NCI-H1092 (cell line): Measurements from ENCODE around the gene TPBG.
A peak's percentile ranks its signal among the peaks of the same experiment; 100 is the strongest.

Experiments used
- DNase-seq: peaks from one replicate; lab custom pipeline; 2025; lab: John Stamatoyannopoulos, UW

The TPBG gene, protein sequence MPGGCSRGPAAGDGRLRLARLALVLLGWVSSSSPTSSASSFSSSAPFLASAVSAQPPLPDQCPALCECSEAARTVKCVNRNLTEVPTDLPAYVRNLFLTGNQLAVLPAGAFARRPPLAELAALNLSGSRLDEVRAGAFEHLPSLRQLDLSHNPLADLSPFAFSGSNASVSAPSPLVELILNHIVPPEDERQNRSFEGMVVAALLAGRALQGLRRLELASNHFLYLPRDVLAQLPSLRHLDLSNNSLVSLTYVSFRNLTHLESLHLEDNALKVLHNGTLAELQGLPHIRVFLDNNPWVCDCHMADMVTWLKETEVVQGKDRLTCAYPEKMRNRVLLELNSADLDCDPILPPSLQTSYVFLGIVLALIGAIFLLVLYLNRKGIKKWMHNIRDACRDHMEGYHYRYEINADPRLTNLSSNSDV

DNA sequence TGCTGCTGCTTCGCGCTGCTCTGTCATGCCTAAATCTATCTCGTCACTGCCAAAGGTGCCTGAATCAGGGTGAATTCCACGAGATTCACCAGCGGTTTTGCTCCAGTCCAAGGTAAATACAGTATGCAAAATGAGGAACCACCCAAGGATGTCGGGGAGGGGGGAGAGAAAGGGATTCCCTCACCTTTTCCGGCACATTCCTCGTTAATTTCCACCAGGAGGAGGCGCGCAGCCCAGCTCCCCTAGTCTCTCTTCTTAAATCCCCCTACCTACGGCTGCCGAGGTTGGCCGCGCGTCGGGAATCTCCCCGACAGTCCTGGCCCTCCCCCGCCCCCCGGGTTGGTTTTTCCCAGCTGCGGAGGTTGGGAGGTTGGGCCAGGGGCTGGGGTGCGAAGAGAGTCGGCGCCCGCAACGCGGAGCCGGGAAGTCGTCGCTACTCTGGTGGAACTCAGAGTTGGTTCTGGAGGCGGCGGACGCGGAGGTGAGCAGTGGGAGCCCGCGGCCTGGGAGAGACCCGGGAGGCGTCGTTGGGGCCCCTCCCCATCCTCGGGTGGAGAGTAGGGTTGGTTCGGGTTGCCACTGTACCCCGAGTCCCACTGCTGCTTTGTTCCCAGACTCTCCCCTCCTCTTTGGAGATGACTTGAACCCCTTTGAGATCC, at the start of gene TPBG:
TSS of gene TPBG (plus strand) at position 390 of the 659 bp plus-strand sequence. CDS start 1,145 bp downstream, outside the sequence.
- DNase-seq, result no peak

DNA sequence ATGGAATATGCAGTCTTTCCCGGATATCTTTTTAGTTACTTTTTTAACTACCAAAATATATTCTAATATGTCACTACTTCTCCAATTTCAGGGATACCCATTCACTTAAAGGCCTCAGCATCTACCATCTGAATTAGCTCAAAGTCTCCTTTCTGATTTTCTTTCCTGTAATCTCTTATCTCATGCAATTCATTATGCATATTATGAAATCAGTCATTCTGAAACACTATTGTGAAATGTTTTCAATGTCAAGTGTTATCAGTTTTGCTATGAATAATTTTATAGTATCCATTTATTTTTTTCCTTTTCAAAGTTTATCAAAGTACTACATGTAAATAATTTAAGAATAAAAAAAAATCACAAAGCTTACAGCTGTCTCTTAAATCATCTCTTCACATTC, 41.2 kb upstream of the TPBG start:
- no peak for DNase-seq

DNA sequence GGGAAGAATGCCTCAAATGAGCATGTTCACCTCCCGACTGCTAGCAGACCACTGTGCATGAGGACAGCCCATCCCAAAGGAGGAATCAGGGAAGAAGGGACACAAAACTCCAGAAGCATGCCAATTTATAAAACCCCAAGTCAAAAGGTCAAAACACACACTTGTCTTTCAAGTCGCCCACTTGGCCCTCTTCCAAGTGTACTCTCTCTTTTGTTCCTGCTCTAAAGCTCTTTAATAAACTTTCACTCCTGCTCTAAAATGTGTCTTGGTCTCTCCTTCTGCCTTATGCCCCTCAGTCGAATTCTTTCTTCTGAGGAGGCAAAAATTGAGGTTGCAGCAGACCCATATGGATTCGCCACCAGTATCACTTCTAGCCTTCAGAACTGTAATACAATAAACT, 33.9 kb upstream of the TPBG start:
- DNase-seq, result no peak

DNA sequence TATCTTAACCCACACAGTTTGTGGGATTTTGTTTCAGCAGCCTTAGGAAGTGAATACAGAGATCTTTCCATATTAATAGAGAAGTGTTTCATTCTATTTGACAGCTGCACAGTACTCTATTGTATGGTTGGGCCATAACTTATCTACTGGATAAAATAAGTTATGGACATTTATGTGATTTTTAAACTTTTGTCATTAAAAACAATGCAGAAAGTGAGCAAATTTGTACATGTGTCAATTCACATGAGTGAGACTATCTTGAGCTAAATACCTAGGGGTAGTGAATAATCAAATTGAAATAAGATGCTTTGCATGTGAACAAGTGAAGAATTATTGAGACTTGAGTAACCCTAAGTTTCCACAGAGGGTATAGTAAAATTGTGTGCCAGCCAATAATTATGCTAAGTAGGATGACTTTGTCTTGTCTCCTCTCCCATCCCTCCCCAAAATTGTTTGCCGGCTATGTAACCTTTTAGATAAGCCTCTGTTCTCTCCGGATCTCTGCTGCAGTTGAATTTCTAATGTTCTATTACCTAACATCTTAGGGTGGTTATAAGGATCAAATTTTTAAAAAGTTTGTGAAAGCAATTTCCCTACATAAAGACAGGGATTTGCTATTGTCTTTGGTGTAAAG, 33.3 kb upstream of the TPBG start:
- DNase-seq, result no peak

DNA sequence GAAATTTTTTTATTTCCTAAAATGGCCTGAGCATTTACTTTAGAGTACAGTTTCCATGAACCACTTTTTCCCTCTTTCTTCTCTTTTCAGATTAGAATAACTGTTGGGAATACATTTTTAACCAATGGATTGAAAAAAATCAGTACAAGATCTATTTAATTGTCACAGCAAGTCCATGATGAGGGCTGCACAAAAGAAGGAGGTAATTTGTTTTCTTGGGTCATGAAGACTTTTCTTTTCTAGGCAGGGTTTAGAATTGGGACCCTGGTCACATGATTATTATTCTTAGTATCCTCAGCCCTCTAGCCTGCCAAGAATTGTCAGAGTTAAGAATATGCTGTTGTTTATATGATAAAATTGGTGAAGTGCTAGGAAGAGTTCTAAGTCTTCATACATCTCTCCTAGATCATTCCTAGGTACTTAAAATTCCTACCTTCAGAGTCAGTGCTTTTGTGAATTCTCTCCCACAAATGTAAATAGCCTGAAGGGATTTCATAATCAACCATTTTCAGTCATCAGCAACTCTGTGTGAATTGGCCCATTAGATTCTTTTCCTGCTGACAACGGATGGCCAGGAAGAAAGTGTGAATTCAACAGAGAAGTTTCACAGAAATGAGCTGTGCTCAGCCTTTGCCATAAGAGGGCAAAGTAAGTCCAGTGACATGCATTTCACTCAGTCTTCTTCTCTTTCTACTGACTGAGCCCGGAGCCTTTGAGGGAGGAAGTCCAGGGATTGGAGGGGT, 32.4 kb upstream of the TPBG start:
- DNase-seq, result no peak

DNA sequence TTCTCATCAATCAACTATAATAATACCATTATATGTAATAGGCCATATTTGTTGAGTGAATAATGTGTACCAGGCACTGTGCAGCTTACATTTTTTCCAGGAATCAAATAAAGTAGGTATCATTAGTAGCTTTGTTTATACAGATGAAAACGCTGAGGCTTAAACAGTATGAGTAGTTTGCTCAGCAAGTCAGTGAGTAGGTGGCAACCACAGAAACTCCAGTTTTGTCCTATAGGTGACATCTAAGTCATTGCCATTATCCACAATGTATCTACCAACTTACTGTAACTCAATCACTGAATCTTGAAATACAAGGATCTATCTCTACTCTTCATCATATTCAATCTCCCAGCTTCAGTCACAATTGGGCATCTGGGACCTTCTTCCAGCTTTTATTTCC, 29.8 kb upstream of the TPBG start:
- no peak for DNase-seq

DNA sequence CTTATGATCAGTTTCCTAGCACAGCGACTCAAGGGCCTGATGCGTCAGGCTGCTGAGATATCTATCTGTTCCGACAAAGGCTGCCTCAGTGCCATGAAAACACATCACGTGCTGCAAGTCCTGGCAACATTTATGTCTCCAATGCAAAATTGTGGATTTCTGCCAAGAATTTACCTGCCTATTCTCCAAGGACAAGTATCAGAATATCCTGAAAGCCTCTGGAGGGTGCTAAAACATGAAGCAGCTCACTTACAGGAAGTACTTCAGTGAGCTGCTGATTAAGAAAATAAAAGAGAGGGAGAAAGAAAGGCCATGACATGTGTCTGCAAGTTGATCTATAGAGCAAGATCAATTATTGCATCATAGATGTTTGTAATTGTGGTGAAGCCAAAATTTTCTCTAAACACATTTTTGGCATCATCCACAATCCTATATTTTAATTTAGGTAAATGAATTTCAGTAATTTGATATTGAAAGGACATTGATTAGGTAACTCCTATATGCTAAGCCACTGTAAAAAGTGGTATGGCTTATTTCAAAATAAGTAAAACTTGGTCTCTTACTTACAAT, 25.8 kb upstream of the TPBG start:
- DNase-seq, result no peak

DNA sequence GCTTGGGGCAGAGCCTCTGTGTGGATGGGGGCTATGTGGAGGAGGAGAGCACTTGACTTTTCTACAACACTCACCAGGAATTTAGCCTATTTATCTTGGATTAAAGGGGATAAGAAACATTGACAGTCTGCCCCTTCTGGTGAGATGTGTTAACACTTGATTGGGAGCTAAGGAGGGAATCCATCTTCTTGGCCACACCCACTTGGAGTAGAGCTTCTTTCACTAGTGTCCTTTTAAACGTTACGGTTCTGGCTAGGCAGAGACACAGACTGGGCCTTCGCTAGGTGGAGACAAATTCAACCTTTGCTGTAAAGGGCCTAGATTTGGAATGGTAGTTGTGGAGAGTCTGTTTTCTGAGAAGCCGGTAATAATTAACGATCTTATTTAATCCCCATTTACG, 15.5 kb upstream of the TPBG start:
- no peak for DNase-seq

DNA sequence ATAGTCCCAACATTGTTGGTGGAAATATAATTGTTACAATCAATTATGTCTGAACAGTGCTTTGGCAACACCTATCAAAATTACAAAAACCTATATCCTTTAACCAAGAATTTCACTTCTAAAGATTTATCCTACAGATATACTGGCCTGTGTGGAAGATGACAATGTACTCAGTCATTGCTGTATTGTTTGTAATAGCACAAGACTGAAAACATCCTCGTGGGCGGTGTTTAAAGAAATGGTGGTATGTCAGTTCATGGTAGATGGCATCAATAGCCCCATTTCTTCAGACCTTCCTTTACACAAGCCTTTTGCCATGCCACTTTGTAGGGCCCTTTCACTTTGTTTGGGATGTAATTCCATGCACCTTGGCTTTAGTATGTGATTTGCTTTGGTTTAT, 9.8 kb upstream of the TPBG start:
- no peak for DNase-seq

DNA sequence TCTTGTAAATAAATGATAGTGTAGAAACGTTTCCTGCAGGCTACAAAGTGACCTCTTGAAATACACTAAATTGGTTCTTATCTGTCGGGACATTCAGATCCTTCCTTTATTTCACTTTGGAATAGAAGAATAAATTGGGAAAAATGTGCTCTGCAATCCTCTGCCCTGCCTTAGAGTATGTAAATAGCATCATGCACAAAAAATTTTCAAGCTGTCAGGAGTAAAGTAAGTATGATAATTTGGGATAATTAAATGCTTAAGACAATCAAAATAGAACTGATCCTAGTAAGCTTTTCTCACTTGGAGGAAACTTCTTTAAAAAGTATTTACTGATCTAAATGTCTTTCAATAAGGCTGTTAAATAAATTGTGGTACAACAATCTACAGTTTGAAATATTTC, 3.1 kb upstream of the TPBG start:
- DNase-seq, result no peak

DNA sequence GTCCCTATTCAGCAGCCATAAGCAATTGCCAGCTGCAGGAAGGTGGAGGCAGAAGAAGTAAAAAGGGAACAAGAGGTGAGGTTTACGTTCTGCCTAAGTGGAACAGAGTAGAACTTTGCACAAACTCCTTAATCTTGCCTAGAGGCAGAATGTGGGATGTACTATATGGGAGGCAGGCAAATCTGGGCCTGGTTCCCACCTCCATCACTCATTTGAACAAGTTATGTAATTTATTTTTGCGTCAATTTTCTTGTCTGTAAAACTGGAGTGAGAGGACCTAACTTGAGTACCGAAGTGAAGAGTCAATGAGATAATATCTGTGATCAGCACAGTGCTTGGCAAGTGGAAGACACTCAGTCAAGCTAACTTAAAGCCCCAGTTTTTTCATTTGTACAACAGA, 2.0 kb upstream of the TPBG start:
- DNase-seq, result no peak

DNA sequence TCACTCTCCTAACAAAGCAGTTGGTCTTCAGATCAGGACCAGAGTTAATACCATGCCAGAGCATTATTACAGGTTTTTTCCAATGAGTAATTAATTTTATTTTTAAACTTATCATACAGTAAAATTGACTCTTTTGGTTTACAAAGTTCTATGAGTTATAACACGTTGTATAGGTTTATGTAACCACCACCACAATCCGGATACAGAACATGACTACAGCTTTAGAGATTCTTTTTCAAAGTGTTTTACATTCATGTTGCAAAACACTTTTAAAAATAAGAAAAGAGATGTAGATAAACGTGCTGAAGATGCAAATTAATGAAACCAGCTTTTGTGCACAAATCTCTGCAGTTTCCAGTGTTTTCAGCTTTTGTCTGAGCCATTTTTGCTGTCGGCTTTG, 1.5 kb upstream of the TPBG start:
- DNase-seq, result no peak

DNA sequence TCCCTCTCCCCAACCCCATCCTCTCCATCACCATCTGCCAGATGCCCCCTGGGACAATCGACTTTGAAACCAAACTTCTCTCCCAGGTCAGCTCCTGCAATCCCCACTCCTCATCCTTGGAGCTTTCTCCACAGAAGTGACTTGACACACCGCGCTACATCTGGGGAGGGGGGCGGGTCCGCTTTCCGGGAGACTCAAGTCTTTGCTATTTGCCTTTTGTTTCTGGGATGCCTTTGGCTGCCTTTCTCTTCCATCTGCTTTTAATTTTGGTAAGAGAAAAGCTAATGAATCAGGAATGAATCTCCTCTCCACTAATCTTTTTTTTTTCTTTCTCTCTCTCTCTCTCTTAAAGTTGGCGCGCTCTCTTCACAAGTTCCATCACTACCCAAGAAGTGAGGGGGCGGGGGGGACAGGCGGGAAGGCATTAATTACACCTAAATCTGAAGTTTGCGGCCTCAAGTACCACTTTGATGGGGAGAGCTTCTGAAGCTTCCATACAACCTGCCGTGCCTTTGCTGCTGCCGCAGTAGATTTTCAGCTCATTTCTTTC, 664 bp upstream of the TPBG start:
- DNase-seq, result no peak

DNA sequence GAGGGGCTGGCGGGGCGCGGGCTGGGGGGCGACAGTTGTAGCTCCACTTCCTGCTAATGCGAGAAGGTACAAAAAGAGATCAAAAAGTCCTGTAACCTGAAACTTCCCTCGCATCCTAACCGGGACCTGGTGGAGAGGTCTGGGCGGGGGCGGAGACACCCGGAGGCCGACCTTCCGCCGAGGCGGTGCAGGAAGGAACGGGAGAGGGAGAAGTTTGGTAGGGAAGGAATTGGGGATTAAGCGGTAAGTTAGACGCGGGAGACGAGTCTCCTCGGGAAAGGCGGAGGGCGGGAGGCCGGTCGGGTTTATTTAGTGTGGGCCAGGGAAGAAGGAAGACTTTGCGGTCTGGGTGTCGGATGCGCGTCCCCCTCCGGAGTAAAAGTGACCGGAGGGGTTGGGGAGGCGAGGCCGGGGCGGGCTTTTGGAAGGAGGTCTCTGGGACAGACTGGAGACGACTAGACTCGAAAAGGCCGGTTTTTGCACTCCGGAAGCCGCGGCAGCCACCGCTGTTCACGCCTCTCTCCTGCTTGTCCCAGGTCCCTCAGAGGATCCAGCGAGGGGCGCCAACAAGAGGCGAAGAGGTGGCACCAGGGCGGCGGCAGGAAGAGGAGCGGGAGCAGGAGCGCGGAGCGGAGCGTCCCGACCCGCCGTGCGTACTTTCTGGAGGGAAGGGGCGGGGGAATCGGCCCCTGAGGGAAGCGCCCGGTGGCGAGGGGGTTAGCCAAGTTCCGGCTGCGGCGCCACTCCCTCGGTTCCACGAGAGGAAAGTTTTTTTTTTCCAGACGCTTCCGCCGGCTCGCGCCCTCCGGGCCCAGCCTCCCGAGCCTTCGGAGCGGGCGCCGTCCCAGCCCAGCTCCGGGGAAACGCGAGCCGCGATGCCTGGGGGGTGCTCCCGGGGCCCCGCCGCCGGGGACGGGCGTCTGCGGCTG, 734 bp downstream of the TPBG start:
- peak; percentile 38 for DNase-seq

DNA sequence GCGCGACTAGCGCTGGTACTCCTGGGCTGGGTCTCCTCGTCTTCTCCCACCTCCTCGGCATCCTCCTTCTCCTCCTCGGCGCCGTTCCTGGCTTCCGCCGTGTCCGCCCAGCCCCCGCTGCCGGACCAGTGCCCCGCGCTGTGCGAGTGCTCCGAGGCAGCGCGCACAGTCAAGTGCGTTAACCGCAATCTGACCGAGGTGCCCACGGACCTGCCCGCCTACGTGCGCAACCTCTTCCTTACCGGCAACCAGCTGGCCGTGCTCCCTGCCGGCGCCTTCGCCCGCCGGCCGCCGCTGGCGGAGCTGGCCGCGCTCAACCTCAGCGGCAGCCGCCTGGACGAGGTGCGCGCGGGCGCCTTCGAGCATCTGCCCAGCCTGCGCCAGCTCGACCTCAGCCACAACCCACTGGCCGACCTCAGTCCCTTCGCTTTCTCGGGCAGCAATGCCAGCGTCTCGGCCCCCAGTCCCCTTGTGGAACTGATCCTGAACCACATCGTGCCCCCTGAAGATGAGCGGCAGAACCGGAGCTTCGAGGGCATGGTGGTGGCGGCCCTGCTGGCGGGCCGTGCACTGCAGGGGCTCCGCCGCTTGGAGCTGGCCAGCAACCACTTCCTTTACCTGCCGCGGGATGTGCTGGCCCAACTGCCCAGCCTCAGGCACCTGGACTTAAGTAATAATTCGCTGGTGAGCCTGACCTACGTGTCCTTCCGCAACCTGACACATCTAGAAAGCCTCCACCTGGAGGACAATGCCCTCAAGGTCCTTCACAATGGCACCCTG, 1.6 kb downstream of the TPBG start:
- DNase-seq, result no peak

DNA sequence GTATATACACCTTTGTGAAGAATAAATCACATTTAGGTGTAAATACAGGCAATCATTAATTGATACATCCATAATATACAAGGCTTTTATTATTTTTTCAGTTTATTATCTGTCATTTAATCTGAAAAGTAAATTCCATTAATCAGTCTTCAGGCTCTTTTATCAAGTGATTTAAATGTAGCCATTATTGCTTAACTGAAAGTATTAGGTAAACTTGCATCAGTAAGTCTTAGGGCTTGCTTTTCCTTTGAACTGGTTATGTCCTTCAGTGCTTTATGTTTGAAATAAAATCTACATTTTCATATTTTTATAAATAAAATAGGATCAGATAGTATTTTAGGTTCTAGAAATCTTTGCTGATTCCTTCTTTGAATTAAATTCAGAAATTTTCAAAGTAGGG, 4.1 kb downstream of the TPBG start:
- DNase-seq, result no peak

DNA sequence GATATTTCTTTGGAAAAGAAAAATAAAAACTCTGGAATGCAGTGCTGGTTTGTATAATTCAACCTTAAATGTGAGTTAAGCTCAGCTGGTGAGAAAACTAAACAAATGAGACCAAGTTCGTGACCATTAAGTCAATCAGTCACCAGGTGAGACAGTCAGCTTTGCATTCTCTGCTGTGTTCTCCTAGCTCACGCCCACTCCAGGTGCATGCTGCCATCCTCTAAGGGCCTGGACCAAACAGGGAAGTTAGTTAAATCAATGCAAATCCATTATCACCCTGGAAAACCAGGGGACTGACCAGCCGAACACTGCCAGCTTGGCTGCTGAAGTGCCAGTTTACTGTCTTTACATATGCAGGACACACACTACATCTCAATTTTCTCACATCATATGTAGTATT, 7.2 kb downstream of the TPBG start:
- DNase-seq, result no peak

DNA sequence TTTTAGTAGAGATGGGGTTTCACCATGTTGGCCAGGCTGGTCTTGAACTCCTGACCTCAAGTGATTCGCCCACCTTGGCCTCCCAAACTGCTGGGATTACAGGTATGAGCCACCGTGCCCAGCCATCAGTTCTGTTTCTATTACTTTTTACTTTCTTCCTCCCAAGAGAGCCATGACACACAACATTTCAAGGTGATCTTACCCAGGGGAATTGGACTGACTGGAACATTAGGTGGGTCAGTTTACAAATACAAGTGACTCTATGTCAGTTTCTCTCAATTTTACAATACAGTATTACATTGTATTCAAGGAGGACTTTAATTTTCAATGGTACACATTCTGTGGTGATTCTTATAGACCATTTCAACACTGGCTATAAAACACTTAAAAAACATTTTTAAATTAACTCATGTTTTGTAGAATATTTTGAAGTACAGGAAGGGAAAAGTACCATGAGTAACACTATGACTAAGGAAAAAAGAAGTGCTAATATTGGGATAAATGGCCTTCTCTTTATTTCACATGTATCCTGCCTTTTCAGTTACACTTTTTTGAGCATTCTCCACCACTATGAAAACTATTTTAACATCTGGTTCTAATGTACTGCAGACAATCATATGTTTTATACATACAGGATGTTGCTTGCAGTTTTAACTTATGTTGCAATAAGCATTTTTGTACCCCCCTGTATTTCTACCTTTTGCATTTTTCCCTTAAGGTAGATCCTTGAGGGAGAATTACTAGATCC, 8.4 kb downstream of the TPBG start:
- no peak for DNase-seq

DNA sequence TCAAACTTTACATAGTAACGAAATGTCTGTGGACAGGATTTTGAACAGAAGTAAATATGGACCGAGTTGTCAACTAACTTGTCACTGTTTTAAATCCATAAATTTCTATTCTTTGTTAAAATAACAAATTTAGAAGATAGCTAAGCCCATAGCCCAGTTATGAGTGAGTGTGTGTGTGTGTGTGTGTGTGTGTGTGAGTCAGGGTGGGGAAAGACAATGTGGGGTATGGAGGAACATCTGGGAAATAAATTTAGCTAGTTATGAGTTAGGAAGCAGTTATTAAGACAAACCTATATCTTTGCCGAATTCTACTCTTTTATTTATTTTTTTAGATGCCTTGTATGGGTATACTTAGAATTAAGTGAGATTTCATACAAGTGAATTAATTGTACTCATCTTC, 9.0 kb downstream of the TPBG start:
- DNase-seq, result no peak
